ENCODE data around the gene SLC9A3.

DNA sequence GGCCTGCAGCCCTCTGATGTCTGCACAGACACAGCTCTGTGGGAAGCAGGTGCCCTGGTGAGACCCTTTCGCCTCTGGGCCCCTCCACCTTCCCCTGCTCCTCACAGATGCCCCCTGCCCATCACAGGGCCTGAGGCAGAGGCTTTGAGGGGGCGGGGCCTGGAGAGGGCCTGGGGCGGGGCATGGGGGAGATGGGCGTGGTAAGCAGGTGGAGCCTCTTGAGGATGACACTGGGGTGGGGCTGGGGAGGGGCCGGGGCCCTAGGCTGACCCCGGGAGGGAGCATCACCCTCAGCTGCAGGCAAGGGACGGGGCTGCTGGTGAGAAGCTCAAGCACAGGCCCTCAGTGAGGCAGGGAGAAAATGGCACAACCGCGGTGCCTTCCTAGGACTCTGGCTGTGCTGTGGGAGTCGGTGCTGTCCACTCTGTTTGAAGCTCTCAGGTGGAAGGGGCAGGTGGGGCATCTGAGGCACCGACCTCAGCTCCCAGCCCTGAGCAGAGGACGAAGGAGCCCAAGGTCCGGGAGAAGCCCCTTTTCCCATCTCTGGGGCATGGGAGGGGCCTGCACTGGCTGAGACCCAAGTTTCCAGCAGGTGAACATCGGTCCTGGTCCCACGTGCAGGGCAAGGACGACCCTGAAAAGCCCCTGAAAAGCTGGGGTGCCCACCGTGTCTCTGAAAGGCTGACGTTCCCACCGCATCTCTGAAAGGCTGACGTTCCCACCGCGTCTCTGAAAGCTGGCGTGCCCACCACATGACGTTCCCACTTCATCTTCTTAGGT is 17.5 kb upstream of the SLC9A3 start:
- TF ChIP-seq, protein P1, sequence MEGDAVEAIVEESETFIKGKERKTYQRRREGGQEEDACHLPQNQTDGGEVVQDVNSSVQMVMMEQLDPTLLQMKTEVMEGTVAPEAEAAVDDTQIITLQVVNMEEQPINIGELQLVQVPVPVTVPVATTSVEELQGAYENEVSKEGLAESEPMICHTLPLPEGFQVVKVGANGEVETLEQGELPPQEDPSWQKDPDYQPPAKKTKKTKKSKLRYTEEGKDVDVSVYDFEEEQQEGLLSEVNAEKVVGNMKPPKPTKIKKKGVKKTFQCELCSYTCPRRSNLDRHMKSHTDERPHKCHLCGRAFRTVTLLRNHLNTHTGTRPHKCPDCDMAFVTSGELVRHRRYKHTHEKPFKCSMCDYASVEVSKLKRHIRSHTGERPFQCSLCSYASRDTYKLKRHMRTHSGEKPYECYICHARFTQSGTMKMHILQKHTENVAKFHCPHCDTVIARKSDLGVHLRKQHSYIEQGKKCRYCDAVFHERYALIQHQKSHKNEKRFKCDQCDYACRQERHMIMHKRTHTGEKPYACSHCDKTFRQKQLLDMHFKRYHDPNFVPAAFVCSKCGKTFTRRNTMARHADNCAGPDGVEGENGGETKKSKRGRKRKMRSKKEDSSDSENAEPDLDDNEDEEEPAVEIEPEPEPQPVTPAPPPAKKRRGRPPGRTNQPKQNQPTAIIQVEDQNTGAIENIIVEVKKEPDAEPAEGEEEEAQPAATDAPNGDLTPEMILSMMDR (IDR thresholded peaks at IDR 0.05), result no peak
- no peak for TF ChIP-seq ZFX (IDR thresholded peaks at IDR 0.05; ENCODE audit: borderline replicate concordance)

Measured in 22Rv1 (cell line).